Erythroblast (primary cell): ENCODE results near the gene NRF1.

ENCODE experiments used
- GATA1 ChIP-seq: IDR thresholded peaks from 2 replicates; pipeline ENCODE4 v1.6.1; 2011; ENCODE audit warnings: low read depth, mild to moderate bottlenecking, control low read depth, low read length, moderate library complexity
- POLR2A ChIP-seq: IDR thresholded peaks from 2 replicates; pipeline ENCODE4 v1.6.1; 2011; ENCODE audit warnings: mild to moderate bottlenecking, low read length

DNA sequence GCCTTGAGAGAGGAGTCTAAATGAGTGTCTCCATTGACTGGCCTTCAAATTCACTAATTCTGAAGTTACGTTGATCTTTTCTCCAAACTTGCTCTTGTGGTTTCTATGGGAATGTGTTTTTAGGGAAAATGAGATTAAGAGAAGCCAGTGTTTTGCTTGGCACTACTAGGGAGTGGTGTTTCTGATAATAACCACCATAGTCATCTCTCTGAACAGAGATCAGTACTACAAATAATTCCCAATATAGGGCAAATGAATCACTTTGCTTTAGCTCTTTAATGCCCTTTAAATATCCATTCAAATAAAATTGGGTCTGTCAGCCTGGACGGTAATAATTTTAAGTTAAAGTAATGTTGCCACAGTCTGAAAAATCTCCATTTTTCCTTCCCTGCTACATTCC lies 90.8 kb downstream of the NRF1 start:
- TF ChIP-seq POLR2A = no peak
- no peak for TF ChIP-seq GATA1
